ENCODE measurements around the gene CFAP20DC. TPM values are rescaled to one million over a fixed set of nuclear protein-coding genes. Genes with fewer than 3 reads are reported as not detected.

The CFAP20DC gene
- total RNA-seq, 2 donors from 2014 or later, result 6.5 to 9.5 TPM

DNA sequence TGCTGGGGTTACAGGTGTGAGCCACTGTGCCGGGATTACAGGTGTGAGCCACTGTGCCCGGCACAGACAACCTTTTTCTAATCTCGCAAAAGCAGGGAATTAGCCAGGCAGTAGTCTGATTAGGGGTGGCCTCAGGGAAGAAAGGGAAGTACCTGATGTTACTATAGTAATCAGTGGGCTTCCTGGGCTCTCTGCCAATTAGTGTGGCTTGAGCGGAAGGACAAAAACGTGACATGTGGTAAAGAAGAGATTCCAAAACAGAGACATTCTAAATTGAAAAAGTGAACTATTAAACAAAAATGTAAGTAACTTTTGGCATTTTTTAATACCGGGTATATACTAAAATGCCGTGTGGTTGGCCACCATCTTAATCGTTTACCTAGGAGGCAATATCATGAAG lies 48.1 kb downstream of the CFAP20DC start:
- H3K27ac ChIP-seq (ENCODE audit: low read depth, low read length), result no peak overlapping the region
- no peaks in the 10 kb centered on the region for H3K9me3 ChIP-seq (ENCODE audit: control insufficient read depth, low read length)
- DNase-seq, result no peak
- TF ChIP-seq, protein P1, sequence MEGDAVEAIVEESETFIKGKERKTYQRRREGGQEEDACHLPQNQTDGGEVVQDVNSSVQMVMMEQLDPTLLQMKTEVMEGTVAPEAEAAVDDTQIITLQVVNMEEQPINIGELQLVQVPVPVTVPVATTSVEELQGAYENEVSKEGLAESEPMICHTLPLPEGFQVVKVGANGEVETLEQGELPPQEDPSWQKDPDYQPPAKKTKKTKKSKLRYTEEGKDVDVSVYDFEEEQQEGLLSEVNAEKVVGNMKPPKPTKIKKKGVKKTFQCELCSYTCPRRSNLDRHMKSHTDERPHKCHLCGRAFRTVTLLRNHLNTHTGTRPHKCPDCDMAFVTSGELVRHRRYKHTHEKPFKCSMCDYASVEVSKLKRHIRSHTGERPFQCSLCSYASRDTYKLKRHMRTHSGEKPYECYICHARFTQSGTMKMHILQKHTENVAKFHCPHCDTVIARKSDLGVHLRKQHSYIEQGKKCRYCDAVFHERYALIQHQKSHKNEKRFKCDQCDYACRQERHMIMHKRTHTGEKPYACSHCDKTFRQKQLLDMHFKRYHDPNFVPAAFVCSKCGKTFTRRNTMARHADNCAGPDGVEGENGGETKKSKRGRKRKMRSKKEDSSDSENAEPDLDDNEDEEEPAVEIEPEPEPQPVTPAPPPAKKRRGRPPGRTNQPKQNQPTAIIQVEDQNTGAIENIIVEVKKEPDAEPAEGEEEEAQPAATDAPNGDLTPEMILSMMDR (conservative IDR thresholded peaks at IDR 0.05), result no peak
- peaks cover 7% of the 10 kb centered on the region for H3K4me1 Mint-ChIP-seq
- no peak overlapping the region for H3K4me3 Mint-ChIP-seq
- no peaks in the 10 kb centered on the region for H3K27me3 ChIP-seq (ENCODE audit: control insufficient read depth, insufficient read depth, low read length, poor library complexity, severe bottlenecking)
- no peak overlapping the region for H3K9ac ChIP-seq (ENCODE audit: extremely low read depth, low read length, poor library complexity, severe bottlenecking)
- H3K4me3 ChIP-seq (ENCODE audit: low read length), result no peak overlapping the region
- H3K4me1 ChIP-seq (ENCODE audit: control insufficient read depth, insufficient read depth, low read length), result no peaks in the 10 kb centered on the region
- H3K27me3 Mint-ChIP-seq (ENCODE audit: insufficient read depth), result no peaks in the 10 kb centered on the region
- 84 to 96% methylated on average over 8 of the region's 8 CpGs for WGBS, 2 experiments (ENCODE audit: insufficient coverage in 1 of 2, insufficient read length in 1 of 2)
- peaks cover 2% of the 10 kb centered on the region for H3K36me3 Mint-ChIP-seq (ENCODE audit: low read depth)
- no peak overlapping the region for H3K27ac Mint-ChIP-seq
- H3K9me3 Mint-ChIP-seq, result no peaks in the 10 kb centered on the region
- H3K36me3 ChIP-seq (ENCODE audit: control insufficient read depth, insufficient read depth, low read length), result no peaks in the 10 kb centered on the region

DNA sequence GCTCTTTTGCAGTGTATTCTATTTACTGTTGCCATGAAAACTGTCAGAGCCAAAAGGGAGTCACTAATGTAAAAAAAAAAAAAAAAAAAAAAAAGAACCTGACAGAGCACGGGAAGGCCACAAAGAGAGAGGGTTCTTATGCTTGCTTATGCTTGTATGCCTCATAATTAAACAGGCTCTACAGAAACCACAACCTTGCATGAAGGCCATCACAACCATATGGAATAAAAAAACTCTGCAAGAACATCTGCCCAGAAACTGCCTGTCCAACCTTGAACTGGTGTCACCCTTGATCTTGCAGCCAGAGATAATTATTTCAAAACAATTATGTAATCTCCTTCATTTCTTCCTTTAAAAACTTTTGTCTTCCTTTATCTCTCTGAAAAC lies 50.1 kb downstream of the CFAP20DC start:
- Mint-ChIP-seq H3K4me1 (peaks cover 9% of the 10 kb centered on the region), H3K27me3 (ENCODE audit: insufficient read depth) (no peaks in the 10 kb centered on the region), H3K36me3 (ENCODE audit: low read depth) (peaks cover 2% of the 10 kb centered on the region), H3K9me3 (no peaks in the 10 kb centered on the region), H3K27ac (no peak overlapping the region), H3K4me3 (no peak overlapping the region)
- Histone ChIP-seq H3K4me3 (ENCODE audit: low read length) (no peak overlapping the region), H3K36me3 (ENCODE audit: control insufficient read depth, insufficient read depth, low read length) (no peaks in the 10 kb centered on the region), H3K27ac (ENCODE audit: low read depth, low read length) (no peak overlapping the region), H3K9me3 (ENCODE audit: control insufficient read depth, low read length) (no peaks in the 10 kb centered on the region), H3K27me3 (ENCODE audit: control insufficient read depth, insufficient read depth, low read length, poor library complexity, severe bottlenecking) (no peaks in the 10 kb centered on the region), H3K9ac (ENCODE audit: extremely low read depth, low read length, poor library complexity, severe bottlenecking) (no peak overlapping the region), H3K4me1 (ENCODE audit: control insufficient read depth, insufficient read depth, low read length) (no peaks in the 10 kb centered on the region)
- WGBS, 2 experiments (ENCODE audit: insufficient coverage in 1 of 2, insufficient read length in 1 of 2), result 100% methylated on average over 1 of the region's 1 CpG; no CpG with 5 or more reads in 1 of the 2 experiments
- no peak for DNase-seq
- TF ChIP-seq, protein P1 (conservative IDR thresholded peaks at IDR 0.05), result no peak

DNA sequence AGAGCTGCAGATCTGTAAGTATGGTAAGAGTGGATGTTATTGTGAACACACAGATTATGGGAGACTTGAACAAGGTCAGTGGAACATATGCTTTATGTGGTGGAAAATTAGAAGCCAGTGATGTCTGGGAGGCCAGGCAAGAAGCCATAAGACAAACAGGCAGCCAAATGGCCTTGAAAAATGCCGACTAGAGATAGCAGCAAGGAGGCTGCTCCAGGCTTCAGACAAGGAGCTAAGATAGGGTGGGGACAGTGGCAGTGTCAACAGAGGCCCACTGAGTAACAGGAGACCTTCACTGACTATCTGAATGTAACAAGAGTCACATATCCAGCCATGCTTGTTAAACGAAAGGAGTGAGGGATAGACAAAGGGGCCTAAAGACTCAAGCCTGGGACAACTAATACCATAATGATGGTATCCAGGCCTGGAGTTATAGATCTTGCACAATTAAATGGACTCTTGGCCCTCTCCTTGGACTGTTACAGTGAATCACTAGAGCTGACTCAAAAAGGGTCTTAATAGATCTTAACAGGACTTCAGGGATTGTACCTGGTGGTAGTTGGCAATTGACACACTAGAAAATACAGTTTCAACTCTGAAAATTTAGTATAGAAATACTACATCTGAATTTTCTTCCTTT lies 50.6 kb downstream of the CFAP20DC start:
- TF ChIP-seq, protein P1 (conservative IDR thresholded peaks at IDR 0.05), result no peak
- Mint-ChIP-seq H3K27me3 (ENCODE audit: insufficient read depth) (no peaks in the 10 kb centered on the region), H3K36me3 (ENCODE audit: low read depth) (no peaks in the 10 kb centered on the region), H3K4me1 (peaks cover 10% of the 10 kb centered on the region), H3K27ac (no peak overlapping the region), H3K9me3 (no peaks in the 10 kb centered on the region), H3K4me3 (no peak overlapping the region)
- Histone ChIP-seq H3K36me3 (ENCODE audit: control insufficient read depth, insufficient read depth, low read length) (no peaks in the 10 kb centered on the region), H3K4me1 (ENCODE audit: control insufficient read depth, insufficient read depth, low read length) (no peaks in the 10 kb centered on the region), H3K27me3 (ENCODE audit: control insufficient read depth, insufficient read depth, low read length, poor library complexity, severe bottlenecking) (no peaks in the 10 kb centered on the region), H3K9me3 (ENCODE audit: control insufficient read depth, low read length) (no peaks in the 10 kb centered on the region), H3K27ac (ENCODE audit: low read depth, low read length) (no peak overlapping the region), H3K4me3 (ENCODE audit: low read length) (no peak overlapping the region), H3K9ac (ENCODE audit: extremely low read depth, low read length, poor library complexity, severe bottlenecking) (no peak overlapping the region)
- DNase-seq, result no peak
- 88 to 100% methylated on average over 2 of the region's 2 CpGs for WGBS, 2 experiments (ENCODE audit: insufficient coverage in 1 of 2, insufficient read length in 1 of 2)

Measured in endodermal cell (in vitro differentiated cells).